OCI-LY7 (cell line): ENCODE data around the gene VEGFA. TPM values are rescaled to one million over a fixed set of nuclear protein-coding genes. Genes with fewer than 3 reads are reported as not detected.
A peak's percentile ranks its signal among the peaks of the same experiment; 100 is the strongest.

Experiments
- BruUV-seq: library from RNA; stranded (reverse); fragments of 400-500 nt; replicated peaks from 2 replicates; lab custom pipeline; 2021; lab: Mats Ljungman, UMichigan
- CTCF ChIA-PET: fragments of 300-600 bp; sonication (Branson Sonifier 250); formaldehyde crosslinking; loops from one replicate; lab custom pipeline; 2022; ENCODE audit warnings: antibody characterized with exemption; ENCODE audit not compliant: unreplicated experiment; lab: Charles Lee
- POLR2A ChIA-PET: fragments of 300-600 bp; sonication (Branson Sonifier 250); formaldehyde crosslinking; loops from one replicate; lab custom pipeline; 2022; ENCODE audit warnings: antibody characterized with exemption; lab: Charles Lee
- DNase-seq: peaks from one replicate; pipeline ENCODE4 v3.0.0-alpha.2; 2015; ENCODE audit warnings: low spot score
- H2AFZ ChIP-seq: fragments of 200-600 bp; sonication (generic), shearing (Covaris generic); 2 replicates; pipeline ENCODE4 v1.6.1; 2014; ENCODE audit warnings: mild to moderate bottlenecking, antibody characterized with exemption, low read length, moderate library complexity
- H3K27ac ChIP-seq: fragments of 200-600 bp; sonication (generic); 2 replicates; pipeline ENCODE4 v1.5.1; 2014; ENCODE audit warnings: mixed run types, low read depth, mild to moderate bottlenecking, moderate library complexity, low read length, inconsistent platforms; ENCODE audit not compliant: poor library complexity, severe bottlenecking
- H3K36me3 ChIP-seq: fragments of 200-600 bp; sonication (generic); 2 replicates; pipeline ENCODE4 v1.6.1; 2014; ENCODE audit warnings: mild to moderate bottlenecking, antibody characterized with exemption, low read length, moderate library complexity, mixed read lengths; ENCODE audit not compliant: insufficient read depth
- H3K4me1 ChIP-seq: fragments of 200-600 bp; sonication (generic); 2 replicates; pipeline ENCODE4 v1.5.1; 2014; ENCODE audit warnings: mild to moderate bottlenecking, low read length; ENCODE audit not compliant: insufficient read depth, poor library complexity, severe bottlenecking
- H3K4me2 ChIP-seq: fragments of 200-600 bp; sonication (generic); 2 replicates; pipeline ENCODE4 v1.6.1; 2014; ENCODE audit warnings: mild to moderate bottlenecking, low read length
- H3K4me3 ChIP-seq: fragments of 200-600 bp; sonication (generic); 2 replicates; pipeline ENCODE4 v1.5.1; 2014; ENCODE audit warnings: mild to moderate bottlenecking, low read depth, low read length; ENCODE audit not compliant: poor library complexity, severe bottlenecking
- H3K79me2 ChIP-seq: fragments of 200-600 bp; sonication (generic); 2 replicates; pipeline ENCODE4 v1.6.1; 2016; ENCODE audit warnings: low read depth, mild to moderate bottlenecking, low read length, moderate library complexity, mixed read lengths; ENCODE audit not compliant: insufficient read depth
- H3K9me2 ChIP-seq: fragments of 200-600 bp; sonication (generic); 2 replicates; pipeline ENCODE4 v1.6.1; 2016; ENCODE audit warnings: mild to moderate bottlenecking, low read length, mixed read lengths; ENCODE audit not compliant: insufficient read depth
- H3K9me3 ChIP-seq: fragments of 200-600 bp; sonication (generic); 2 replicates; pipeline ENCODE4 v1.6.1; 2014; ENCODE audit warnings: mild to moderate bottlenecking, mixed run types, low read length, mixed read lengths
- H4K20me1 ChIP-seq: fragments of 200-600 bp; sonication (generic); 2 replicates; pipeline ENCODE4 v1.6.1; 2014; ENCODE audit warnings: mild to moderate bottlenecking, antibody characterized with exemption, low read length, moderate library complexity, mixed read lengths; ENCODE audit not compliant: insufficient read depth
- CTCF ChIP-seq: fragments of 200-600 bp; sonication (generic); conservative IDR thresholded peaks from 2 replicates; pipeline ENCODE4 v1.5.1; 2014; ENCODE audit warnings: mild to moderate bottlenecking, antibody characterized with exemption, low read length, moderate library complexity, mixed read lengths
- EZH2phosphoT487 ChIP-seq: fragments of 200-600 bp; sonication (generic); IDR thresholded peaks from 2 replicates; pipeline ENCODE4 v1.6.1; 2018; ENCODE audit warnings: low read depth, borderline replicate concordance, mild to moderate bottlenecking, mixed run types, antibody characterized with exemption, low read length, moderate library complexity, mixed read lengths
- intact Hi-C: fragments of 100-400 bp; cut with micrococcal nuclease; formaldehyde crosslinking; loops from one replicate; pipeline ENCODE4 v1.10.0; 2022; ENCODE audit not compliant: unreplicated experiment
- total RNA-seq, 2 experiments: library from RNA; depleted of rRNA in 1 of 2; stranded (reverse); fragments of >200 nt in 1 of 2; shearing (Covaris generic) in 1 of 2; gene quantifications; 2 replicates each; pipeline ENCODE4 v1.2.3, GENCODE V29; 2014 to 2022

The VEGFA gene
- total RNA-seq, 2 experiments from 2014 or later = 59.7 to 88.5 TPM

DNA sequence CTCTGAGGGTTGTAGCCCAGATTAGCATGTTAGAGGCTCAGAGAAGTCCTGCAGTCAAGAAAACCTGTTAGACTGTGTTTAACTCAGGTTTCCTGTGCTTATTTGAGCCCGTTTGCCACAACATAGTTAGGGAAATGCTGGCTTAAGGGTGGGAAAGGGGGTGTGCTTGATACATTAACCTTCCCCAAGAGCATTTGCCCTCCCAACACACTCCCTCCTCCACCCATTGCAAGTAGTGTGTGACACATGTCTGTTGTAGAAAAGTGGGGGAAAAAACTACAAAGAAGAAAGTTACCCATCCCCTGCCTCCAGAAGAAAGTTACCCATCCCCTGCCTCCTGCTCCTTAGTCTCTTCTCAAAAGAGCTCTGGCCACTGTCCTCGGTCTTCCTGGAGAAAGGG lies 45.7 kb upstream of the VEGFA start:
- Histone ChIP-seq H3K4me1 (peaks cover 25% of the 10 kb centered on the region), H3K4me3 (no peak overlapping the region), H3K4me2 (peak overlapping the region; percentile 18; the same call in 1 of the 2 replicates), H3K27ac (no peak overlapping the region), H4K20me1 (no peaks in the 10 kb centered on the region), H3K36me3 (no peaks in the 10 kb centered on the region), H3K79me2 (no peaks in the 10 kb centered on the region), H3K9me3 (no peaks in the 10 kb centered on the region), H2AFZ (peak overlapping the region; percentile 58; the same call in 1 of the 2 replicates), H3K9me2 (no peaks in the 10 kb centered on the region)
- no TSS peak for BruUV-seq
- intact Hi-C loops = loop anchor here (1.0 to 5.0 kb wide), 7 partner anchors 34 to 355 kb away; no protein-coding TSS in a partner anchor
- DNase-seq = no peak
- TF ChIP-seq EZH2phosphoT487 = no peak
- TF ChIP-seq CTCF = no peak
- ChIA-PET POLR2A (interaction anchor here (0.6 to 1.5 kb wide), 7 partner anchors 10 to 356 kb away, joined by 3 to 6 read pairs (median 4); partner anchors contain the start of gene VEGFA), CTCF (interaction anchor here (0.7 to 1.7 kb wide), 8 partner anchors 9 to 351 kb away, joined by 3 to 9 read pairs (median 4); partner anchors contain the start of gene VEGFA)

- no peaks in the 10 kb centered on the region for H3K79me2 ChIP-seq
- TF ChIP-seq CTCF (no peak), EZH2phosphoT487 (no peak)
- H3K36me3 ChIP-seq = no peaks in the 10 kb centered on the region
- H3K4me3 ChIP-seq = no peak overlapping the region
- no peaks in the 10 kb centered on the region for H3K9me3 ChIP-seq
- H3K27ac ChIP-seq = no peak overlapping the region
- CTCF ChIA-PET = interaction anchor here (0.7 to 1.5 kb wide), 7 partner anchors 10 to 350 kb away, joined by 3 to 9 read pairs (median 5); partner anchors contain the start of gene VEGFA
- no TSS peak for BruUV-seq
- no peaks in the 10 kb centered on the region for H3K9me2 ChIP-seq
- peak overlapping the region; percentile 18; the same call in 1 of the 2 replicates for H3K4me2 ChIP-seq
- intact Hi-C loops = loop anchor here (1.0 to 5.0 kb wide), 7 partner anchors 33 to 354 kb away; no protein-coding TSS in a partner anchor
- POLR2A ChIA-PET = interaction anchor here (0.5 to 1.5 kb wide), 7 partner anchors 10 to 889 kb away, joined by 3 to 6 read pairs (median 4); partner anchors contain the start of gene VEGFA
- H3K4me1 ChIP-seq = peaks cover 25% of the 10 kb centered on the region
- no peaks in the 10 kb centered on the region for H4K20me1 ChIP-seq
- H2AFZ ChIP-seq = peak overlapping the region; percentile 58; the same call in 1 of the 2 replicates
- peak; percentile 38 for DNase-seq
Measured at GRCh38 chr6:43724914-43725642, 44.9 kb upstream of the VEGFA start.
